Activated CD4-positive, alpha-beta T cell treated with anti-CD3 and anti-CD28 coated beads, Interleukin-2, amount 10 ng/mL, durations not matched to agents 24 days and 14 days (primary cell): ENCODE results near the gene SBK2. TPM values are rescaled to one million over a fixed set of nuclear protein-coding genes. Genes with fewer than 3 reads are reported as not detected.

ENCODE experiments used
- total RNA-seq: library from RNA; stranded (reverse); gene quantifications from 2 replicates; pipeline ENCODE4 v1.2.3, GENCODE V29; 2022

SBK2 gene
- total RNA-seq, 1 donor from 2014 or later: not detected

Other genes starting within 250 kb of the SBK2 start
- gene TMEM150B, start 211.8 kb downstream of the SBK2 start, total RNA-seq: 0.28 and 0.69 TPM in 2 replicates
- gene KMT5C, start 197.3 kb downstream of the SBK2 start, total RNA-seq: 31.3 and 32.2 TPM in 2 replicates
- 0.26 TPM in 1 of 2 replicates, not detected in the other for gene COX6B2, start 182.4 kb downstream of the SBK2 start, total RNA-seq
- gene GARIN5B, start 173.9 kb downstream of the SBK2 start, total RNA-seq: not detected in 2 replicates
- 0.21 TPM in 1 of 2 replicates, not detected in the other for gene IL11, start 166.7 kb downstream of the SBK2 start, total RNA-seq
- gene TMEM190, start 160.3 kb downstream of the SBK2 start, total RNA-seq: not detected in 2 replicates
- 9.7 and 11.3 TPM in 2 replicates for gene TMEM238, start 152.8 kb downstream of the SBK2 start, total RNA-seq
- gene RPL28, start 151.2 kb downstream of the SBK2 start, total RNA-seq: 1,992 and 2,022 TPM in 2 replicates
- 227 and 248 TPM in 2 replicates for gene UBE2S, start 129.3 kb downstream of the SBK2 start, total RNA-seq
- gene SHISA7, start 93.8 kb downstream of the SBK2 start, total RNA-seq: not detected in 2 replicates
- gene ISOC2, start 75.5 kb downstream of the SBK2 start, total RNA-seq: 34.2 and 35.2 TPM in 2 replicates
- gene C19orf85, start 72.4 kb downstream of the SBK2 start, total RNA-seq: not detected in 2 replicates
- 8.8 and 10.0 TPM in 2 replicates for gene ZNF628, start 60.5 kb downstream of the SBK2 start, total RNA-seq
- gene NAT14, start 51.9 kb downstream of the SBK2 start, total RNA-seq: 21.7 and 23.4 TPM in 2 replicates
- gene SSC5D, start 48.7 kb downstream of the SBK2 start, total RNA-seq: 0.19 and 0.21 TPM in 2 replicates
- gene SBK3, start 8.4 kb upstream of the SBK2 start, total RNA-seq: not detected in 2 replicates
- gene ZNF579, start 43.7 kb upstream of the SBK2 start, total RNA-seq: 9.6 and 10.4 TPM in 2 replicates
- 20.4 and 21.4 TPM in 2 replicates for gene FIZ1, start 62.4 kb upstream of the SBK2 start, total RNA-seq
- gene ZNF524, start 63.2 kb upstream of the SBK2 start, total RNA-seq: 17.8 and 19.0 TPM in 2 replicates
- 12.2 and 12.5 TPM in 2 replicates for gene ZNF865, start 68.5 kb upstream of the SBK2 start, total RNA-seq
- gene ZNF784, start 87.4 kb upstream of the SBK2 start, total RNA-seq: 3.6 and 3.7 TPM in 2 replicates
- 38.3 and 39.1 TPM in 2 replicates for gene ZNF580, start 103.9 kb upstream of the SBK2 start, total RNA-seq
- gene ZNF581, start 106.5 kb upstream of the SBK2 start, total RNA-seq: 32.7 and 33.0 TPM in 2 replicates
- gene CCDC106, start 111.1 kb upstream of the SBK2 start, total RNA-seq: 8.0 and 9.0 TPM in 2 replicates
- 390 and 394 TPM in 2 replicates for gene U2AF2, start 117.9 kb upstream of the SBK2 start, total RNA-seq
- gene EPN1, start 138.1 kb upstream of the SBK2 start, total RNA-seq: 44.7 and 45.4 TPM in 2 replicates
- not detected in 2 replicates for gene NLRP9, start 201.3 kb upstream of the SBK2 start, total RNA-seq
- not detected in 2 replicates for gene RFPL4A, start 222.0 kb upstream of the SBK2 start, total RNA-seq
- gene RFPL4AL1, start 232.0 kb upstream of the SBK2 start, total RNA-seq: not detected in 2 replicates